ENCODE results near the gene POU6F2.

DNA sequence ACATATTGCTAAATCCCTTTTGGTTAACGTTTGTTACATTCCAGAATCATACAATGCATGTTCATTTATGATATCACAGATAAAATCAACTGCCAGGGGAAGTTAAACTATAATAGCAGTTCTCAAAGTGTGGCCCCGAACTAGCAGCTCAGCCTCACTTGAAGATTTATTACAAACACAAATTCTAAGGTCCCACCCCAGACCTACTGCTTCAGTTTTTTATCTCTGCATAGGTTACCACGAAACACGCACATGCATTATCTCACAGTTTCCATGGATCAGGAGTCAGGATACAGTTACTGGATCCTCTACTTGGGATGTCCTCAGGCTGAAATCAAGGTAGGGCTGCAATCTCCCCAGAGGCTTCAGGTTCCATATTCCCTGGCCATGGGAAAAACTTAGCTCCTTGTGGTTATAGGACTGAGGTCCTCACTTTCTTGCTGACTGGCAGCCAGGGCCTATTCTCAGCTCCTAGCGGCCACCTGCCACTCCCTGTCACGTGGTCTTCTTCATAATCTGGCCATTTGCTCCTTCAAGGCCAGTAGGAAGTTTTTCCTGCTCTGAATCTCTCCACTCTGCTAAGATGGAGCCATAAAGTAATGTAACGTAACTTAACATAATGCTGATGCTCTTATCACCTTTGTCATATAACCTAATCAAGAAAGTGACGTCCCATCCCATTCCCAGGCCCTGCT is 538.0 kb downstream of the POU6F2 start:
- TF ChIP-seq FOXK1 (CRISPR knock-in tag; IDR thresholded peaks at IDR 0.05) (no peak), PRRX2 (CRISPR knock-in tag; IDR thresholded peaks at IDR 0.05) (no peak), ZNF423 (CRISPR knock-in tag; IDR thresholded peaks at IDR 0.05) (no peak)
- TF ChIP-seq, protein P1, sequence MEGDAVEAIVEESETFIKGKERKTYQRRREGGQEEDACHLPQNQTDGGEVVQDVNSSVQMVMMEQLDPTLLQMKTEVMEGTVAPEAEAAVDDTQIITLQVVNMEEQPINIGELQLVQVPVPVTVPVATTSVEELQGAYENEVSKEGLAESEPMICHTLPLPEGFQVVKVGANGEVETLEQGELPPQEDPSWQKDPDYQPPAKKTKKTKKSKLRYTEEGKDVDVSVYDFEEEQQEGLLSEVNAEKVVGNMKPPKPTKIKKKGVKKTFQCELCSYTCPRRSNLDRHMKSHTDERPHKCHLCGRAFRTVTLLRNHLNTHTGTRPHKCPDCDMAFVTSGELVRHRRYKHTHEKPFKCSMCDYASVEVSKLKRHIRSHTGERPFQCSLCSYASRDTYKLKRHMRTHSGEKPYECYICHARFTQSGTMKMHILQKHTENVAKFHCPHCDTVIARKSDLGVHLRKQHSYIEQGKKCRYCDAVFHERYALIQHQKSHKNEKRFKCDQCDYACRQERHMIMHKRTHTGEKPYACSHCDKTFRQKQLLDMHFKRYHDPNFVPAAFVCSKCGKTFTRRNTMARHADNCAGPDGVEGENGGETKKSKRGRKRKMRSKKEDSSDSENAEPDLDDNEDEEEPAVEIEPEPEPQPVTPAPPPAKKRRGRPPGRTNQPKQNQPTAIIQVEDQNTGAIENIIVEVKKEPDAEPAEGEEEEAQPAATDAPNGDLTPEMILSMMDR (IDR thresholded peaks at IDR 0.05), result no peak
- TF ChIP-seq, protein P2, sequence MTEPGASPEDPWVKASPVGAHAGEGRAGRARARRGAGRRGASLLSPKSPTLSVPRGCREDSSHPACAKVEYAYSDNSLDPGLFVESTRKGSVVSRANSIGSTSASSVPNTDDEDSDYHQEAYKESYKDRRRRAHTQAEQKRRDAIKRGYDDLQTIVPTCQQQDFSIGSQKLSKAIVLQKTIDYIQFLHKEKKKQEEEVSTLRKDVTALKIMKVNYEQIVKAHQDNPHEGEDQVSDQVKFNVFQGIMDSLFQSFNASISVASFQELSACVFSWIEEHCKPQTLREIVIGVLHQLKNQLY (CRISPR knock-in tag; IDR thresholded peaks at IDR 0.05), result no peak
